Small intestine (tissue), 7 donors: ENCODE data around the gene INO80C. TPM values are rescaled to one million over a fixed set of nuclear protein-coding genes. Genes with fewer than 3 reads are reported as not detected.

Experiments
- DNase-seq, 2 donors: peaks; one replicate each; pipeline versions ENCODE4 v3.0.0 to v3.0.0-alpha.2; 2013
- FAIRE-seq: peaks from 2 replicates; lab custom pipeline; 2012; peaks lifted over from hg19 to GRCh38; lab: Jason Lieb, UNC
- H3K27ac ChIP-seq, 3 donors: one replicate each; pipeline ENCODE4 v1.5.1; 2013; ENCODE audit warnings: low read length in 2 of 3, mild to moderate bottlenecking in 2 of 3, control low read depth in 1 of 3, inconsistent platforms in 1 of 3, low read depth in 1 of 3, moderate library complexity in 1 of 3
- H3K27me3 ChIP-seq, 3 donors: one replicate each; pipeline ENCODE4 v1.6.1; 2013; ENCODE audit warnings: low read length in 3 of 3, inconsistent platforms in 1 of 3; ENCODE audit not compliant: control insufficient read depth in 3 of 3, insufficient read depth in 3 of 3
- H3K36me3 ChIP-seq, 3 donors: one replicate each; pipeline ENCODE4 v1.6.1; 2013; ENCODE audit warnings: low read length in 3 of 3, inconsistent platforms in 1 of 3, low read depth in 1 of 3, mild to moderate bottlenecking in 1 of 3, moderate library complexity in 1 of 3; ENCODE audit not compliant: control insufficient read depth in 3 of 3, insufficient read depth in 2 of 3
- H3K4me1 ChIP-seq, 3 donors: one replicate each; pipeline ENCODE4 v1.6.1; 2013; ENCODE audit warnings: low read length in 2 of 3, inconsistent platforms in 1 of 3, low read depth in 1 of 3, mild to moderate bottlenecking in 1 of 3, moderate library complexity in 1 of 3; ENCODE audit not compliant: control insufficient read depth in 3 of 3, insufficient read depth in 2 of 3
- H3K4me3 ChIP-seq, 3 donors: one replicate each; pipeline ENCODE4 v1.5.1; 2013; ENCODE audit warnings: low read length in 3 of 3, control low read depth in 1 of 3, inconsistent platforms in 1 of 3, low read depth in 1 of 3, mild to moderate bottlenecking in 1 of 3, moderate library complexity in 1 of 3
- H3K9me3 ChIP-seq, 2 donors: one replicate each; pipeline ENCODE4 v1.6.1; 2013; ENCODE audit warnings: low read depth in 1 of 2, low read length in 1 of 2; ENCODE audit not compliant: control insufficient read depth in 2 of 2, insufficient read depth in 1 of 2
- WGBS, 3 donors: extraction: QIAGEN DNeasy Blood & Tissue Kit; methylation state at CpG; one replicate each; pipeline ENCODE4 v1.1.7; 2013; 5-methylcytosine and 5-hydroxymethylcytosine counted together
- polyA plus RNA-seq, 4 donors: library from polyadenylated mRNA; stranded (reverse) in 3 of 4; unstranded in 1 of 4; fragments of 200-250 nt in 3 of 4; fragments of 120-200 nt in 1 of 4; gene quantifications; one replicate each; pipeline versions ENCODE4 v1.2.1 to v1.2.3, GENCODE V29; 2013
- donor health status: healthy with polysubstance abuse.
- donor health status: control.
- donor health status: control.
- donor health status: Bipolar disorder and iron deficiency.
- donor health status: healthy.

The INO80C gene
- polyA plus RNA-seq, 4 donors, result 33.1 to 37.0 (median 35.6) TPM

DNA sequence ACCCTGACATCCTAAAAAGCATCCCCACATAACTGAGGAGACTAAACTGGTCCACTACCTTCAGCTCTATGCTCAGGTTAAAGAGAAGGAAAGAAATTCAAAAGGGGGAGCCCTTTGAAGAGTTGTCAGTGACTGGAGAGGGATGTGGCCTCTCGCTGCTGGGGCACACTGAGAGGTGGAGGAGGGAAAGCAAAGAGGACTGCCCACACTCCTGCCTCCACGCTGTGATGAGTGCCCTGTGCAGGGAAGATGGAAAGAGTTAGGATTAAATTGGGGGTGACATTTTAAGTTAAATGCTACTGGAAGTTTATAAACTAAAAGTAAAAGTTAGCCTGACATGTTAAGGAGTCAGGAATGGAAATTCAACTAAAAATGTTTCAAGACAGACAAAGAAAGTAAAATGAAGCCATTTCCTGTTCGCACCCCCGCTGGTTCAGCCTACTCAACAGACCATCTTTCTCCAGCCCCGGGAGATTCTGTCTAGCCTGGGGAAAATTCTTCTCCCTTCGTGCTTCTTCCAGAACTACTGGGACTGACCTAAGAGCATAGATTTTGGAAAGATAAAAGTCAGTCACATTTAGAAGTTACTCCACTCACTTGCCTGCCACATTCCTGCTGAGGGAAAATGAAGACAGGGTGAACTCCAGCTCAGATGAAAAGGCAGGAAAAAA, 17.8 kb upstream of the INO80C start:
- DNase-seq (no peak), FAIRE-seq (no peak)
- no peak overlapping the region for H3K27ac ChIP-seq
- 60 to 81% (median 77%) methylated on average over 6 of the region's 6 CpGs for WGBS, 3 donors
- H3K36me3 ChIP-seq, result no peaks in the 10 kb centered on the region
- H3K4me1 ChIP-seq, result peaks cover 0 to 3% (median 0%) of the 10 kb centered on the region in 3 donors
- H3K4me3 ChIP-seq, result no peak overlapping the region
- H3K9me3 ChIP-seq, result no peaks in the 10 kb centered on the region
- H3K27me3 ChIP-seq, result no peaks in the 10 kb centered on the region

DNA sequence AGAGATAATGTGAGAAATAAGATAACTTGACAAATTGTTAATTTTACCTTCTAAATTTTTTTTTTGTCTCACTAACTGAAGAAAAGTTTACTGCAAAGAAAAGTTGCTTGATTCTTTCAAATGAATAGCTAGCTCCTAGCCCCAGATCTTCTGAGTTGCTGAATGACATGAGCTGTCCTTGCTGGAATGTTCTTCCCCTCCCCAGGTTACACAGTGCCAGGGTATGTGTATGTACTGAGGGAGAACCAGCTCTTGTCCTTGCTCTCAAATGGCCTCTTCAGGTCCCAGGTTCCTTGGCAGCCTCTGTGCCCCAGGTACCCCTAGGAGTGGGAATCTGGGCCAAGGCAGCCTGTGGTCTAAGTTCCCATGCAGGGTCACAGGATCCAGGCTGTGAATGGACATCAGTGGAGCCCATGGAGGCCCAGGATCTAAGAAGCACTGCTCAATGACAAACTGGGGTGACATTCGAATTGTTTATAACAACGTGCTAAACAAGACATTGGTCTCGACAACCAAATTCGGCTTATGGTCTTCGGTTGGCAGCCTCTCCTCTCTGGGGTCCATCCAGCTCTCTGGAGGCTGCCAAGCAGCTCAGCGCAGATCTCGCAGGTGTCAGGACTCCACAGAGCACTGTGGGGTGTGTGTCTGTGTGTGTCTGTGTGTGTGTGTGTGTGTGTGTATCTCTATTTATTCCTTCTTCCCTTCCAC, 17.1 kb upstream of the INO80C start:
- Histone ChIP-seq H3K27ac (no peak overlapping the region), H3K4me3 (no peak overlapping the region), H3K4me1 (peaks cover 0 to 3% (median 0%) of the 10 kb centered on the region in 3 donors), H3K36me3 (no peaks in the 10 kb centered on the region), H3K9me3 (no peaks in the 10 kb centered on the region), H3K27me3 (no peaks in the 10 kb centered on the region)
- no peak for DNase-seq
- WGBS, 3 donors, result 82 to 94% (median 92%) methylated on average over 7 of the region's 7 CpGs
- FAIRE-seq, result no peak

DNA sequence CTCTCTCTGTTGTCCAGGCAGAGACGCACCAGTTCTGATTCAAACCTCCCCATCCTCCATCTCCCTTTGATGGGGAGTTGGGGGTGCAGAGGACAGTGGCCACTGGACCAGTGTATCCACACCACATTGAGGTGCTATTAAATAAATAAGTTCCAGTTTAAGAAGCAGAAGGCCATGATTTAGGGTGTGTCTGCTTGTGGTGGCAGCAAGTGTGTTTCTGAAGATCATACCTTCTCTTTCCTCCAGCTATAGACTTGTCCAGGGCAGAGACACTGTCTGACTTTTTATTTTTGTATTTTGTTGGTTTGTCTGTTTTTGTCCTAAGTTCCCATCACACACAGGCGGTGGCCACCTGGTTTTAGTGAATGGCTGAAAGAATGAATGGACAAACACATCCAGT, 16.5 kb upstream of the INO80C start:
- Histone ChIP-seq H3K4me3 (no peak overlapping the region), H3K27ac (no peak overlapping the region), H3K27me3 (no peaks in the 10 kb centered on the region), H3K36me3 (no peaks in the 10 kb centered on the region), H3K4me1 (peaks cover 0 to 3% (median 0%) of the 10 kb centered on the region in 3 donors), H3K9me3 (no peaks in the 10 kb centered on the region)
- WGBS, 3 donors, result 93 to 97% (median 95%) methylated on average over 2 of the region's 2 CpGs
- FAIRE-seq (no peak), DNase-seq (no peak)

DNA sequence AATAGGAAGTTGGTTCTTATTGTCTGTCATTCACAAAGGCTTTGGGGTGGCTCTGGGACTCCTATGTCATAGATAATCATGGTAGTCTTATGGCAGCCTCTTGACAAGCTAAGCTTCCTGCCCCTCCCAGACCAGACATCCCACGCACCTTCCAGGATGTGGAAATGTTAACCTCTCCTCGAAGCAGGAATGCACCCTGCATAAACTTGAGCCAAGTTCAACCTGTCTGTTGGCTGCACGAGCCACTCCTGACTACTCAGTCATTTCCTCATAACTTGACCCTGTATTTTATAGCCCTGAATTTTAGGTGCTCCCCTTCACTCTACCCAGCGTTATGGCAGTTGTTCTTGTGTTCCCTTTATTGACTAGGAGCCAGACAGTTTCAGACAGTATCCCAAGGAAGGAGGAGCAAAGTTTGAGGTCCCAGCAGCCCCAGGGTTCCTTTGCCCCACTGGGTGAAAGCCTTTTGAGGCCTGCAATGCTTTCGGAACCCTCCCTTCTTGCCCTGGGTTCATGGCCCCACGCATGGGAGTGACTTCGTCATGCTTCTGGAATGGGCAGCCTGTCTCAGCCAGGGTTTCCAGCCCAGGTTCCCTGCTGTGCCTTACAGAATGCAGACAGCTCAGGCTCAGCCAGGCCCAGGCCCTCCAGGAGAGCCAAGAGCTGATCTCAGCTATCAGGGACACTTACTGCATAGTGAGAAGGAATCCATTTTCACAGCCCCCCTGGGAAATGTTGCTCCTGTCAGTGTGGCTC, 15.6 kb upstream of the INO80C start:
- WGBS, 3 donors, result 47 to 64% (median 54%) methylated on average over 7 of the region's 7 CpGs
- H3K9me3 ChIP-seq, result no peaks in the 10 kb centered on the region
- no peak overlapping the region for H3K4me3 ChIP-seq
- H3K36me3 ChIP-seq, result no peaks in the 10 kb centered on the region
- peak in 1 of 2 donors; percentile 42 for DNase-seq
- H3K27ac ChIP-seq, result no peak overlapping the region
- no peaks in the 10 kb centered on the region for H3K27me3 ChIP-seq
- peaks cover 0 to 3% (median 0%) of the 10 kb centered on the region in 3 donors for H3K4me1 ChIP-seq
- no peak for FAIRE-seq

DNA sequence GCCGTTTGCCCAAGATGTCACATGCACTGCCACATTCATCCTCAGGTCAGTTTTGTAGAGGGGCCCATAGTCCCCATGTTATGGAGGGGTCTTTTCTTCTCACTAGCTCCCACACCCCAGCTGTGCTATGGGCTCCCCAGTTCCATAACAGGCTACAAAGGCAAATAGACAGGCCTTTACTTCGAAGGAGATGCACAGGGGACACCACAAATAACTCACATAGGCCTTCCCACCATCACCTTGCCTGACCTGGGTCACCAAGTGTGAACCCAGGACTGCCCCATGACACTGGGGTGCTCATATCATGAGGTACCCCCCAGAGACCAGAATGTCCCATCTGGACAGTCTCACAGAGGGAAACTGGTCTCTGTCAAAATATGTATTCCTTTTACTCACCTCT, 15.0 kb upstream of the INO80C start:
- no peak for DNase-seq
- Histone ChIP-seq H3K4me3 (no peak overlapping the region), H3K36me3 (no peaks in the 10 kb centered on the region), H3K27ac (no peak overlapping the region), H3K9me3 (no peaks in the 10 kb centered on the region), H3K27me3 (no peaks in the 10 kb centered on the region), H3K4me1 (peaks cover 0 to 3% (median 0%) of the 10 kb centered on the region in 3 donors)
- 71 to 87% (median 82%) methylated on average over 2 of the region's 2 CpGs for WGBS, 3 donors
- FAIRE-seq, result no peak

DNA sequence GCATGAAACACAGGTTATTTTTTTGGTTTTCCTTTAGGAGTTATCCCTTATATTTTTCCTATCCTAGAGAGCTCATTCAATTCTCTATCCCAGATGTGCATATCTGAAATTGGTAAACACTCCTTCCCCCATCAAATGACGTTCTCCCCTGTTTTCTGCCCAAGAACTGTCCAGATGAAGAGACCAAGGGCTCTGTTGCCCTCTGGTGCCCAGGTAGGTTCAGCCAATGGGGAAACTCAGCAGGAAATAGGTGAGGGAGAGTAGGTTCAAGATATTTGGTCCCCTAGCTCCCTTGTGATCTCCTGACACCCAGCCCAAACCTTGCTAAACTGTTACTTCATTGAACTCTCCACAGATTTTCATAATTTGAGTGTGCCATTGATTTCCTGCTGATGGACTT, 14.1 kb upstream of the INO80C start:
- Histone ChIP-seq H3K36me3 (no peaks in the 10 kb centered on the region), H3K9me3 (no peaks in the 10 kb centered on the region), H3K27ac (no peak overlapping the region), H3K4me1 (peaks cover 0 to 3% (median 0%) of the 10 kb centered on the region in 3 donors), H3K27me3 (no peaks in the 10 kb centered on the region), H3K4me3 (no peak overlapping the region)
- FAIRE-seq, result no peak
- WGBS, 3 donors, result 75 to 81% (median 80%) methylated on average over 1 of the region's 1 CpG
- no peak for DNase-seq

DNA sequence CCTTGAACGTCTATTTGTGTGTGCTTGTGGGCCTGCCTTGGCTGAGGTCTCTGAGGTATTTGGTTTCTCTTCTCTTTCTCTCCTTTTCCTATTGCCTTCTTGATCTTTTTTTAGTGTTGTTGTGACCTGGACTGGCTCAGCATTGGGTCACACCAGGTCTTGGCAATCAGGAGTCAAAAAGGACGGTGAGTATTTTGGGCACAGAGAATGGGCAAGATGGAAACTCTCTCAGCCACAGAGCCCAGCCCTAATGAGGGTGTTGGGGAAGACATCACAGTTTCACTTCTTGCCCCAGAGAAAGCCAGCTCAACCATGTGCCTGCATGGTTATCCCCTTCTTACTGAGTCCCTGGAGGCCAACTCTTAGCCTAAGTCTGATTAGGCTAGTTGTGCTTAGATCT, 13.7 kb upstream of the INO80C start:
- FAIRE-seq, result no peak
- Histone ChIP-seq H3K27ac (no peak overlapping the region), H3K4me3 (no peak overlapping the region), H3K36me3 (no peaks in the 10 kb centered on the region), H3K9me3 (no peaks in the 10 kb centered on the region), H3K27me3 (no peaks in the 10 kb centered on the region), H3K4me1 (peaks cover 0 to 3% (median 0%) of the 10 kb centered on the region in 3 donors)
- 83 to 89% (median 88%) methylated on average over 2 of the region's 2 CpGs for WGBS, 3 donors
- no peak for DNase-seq

DNA sequence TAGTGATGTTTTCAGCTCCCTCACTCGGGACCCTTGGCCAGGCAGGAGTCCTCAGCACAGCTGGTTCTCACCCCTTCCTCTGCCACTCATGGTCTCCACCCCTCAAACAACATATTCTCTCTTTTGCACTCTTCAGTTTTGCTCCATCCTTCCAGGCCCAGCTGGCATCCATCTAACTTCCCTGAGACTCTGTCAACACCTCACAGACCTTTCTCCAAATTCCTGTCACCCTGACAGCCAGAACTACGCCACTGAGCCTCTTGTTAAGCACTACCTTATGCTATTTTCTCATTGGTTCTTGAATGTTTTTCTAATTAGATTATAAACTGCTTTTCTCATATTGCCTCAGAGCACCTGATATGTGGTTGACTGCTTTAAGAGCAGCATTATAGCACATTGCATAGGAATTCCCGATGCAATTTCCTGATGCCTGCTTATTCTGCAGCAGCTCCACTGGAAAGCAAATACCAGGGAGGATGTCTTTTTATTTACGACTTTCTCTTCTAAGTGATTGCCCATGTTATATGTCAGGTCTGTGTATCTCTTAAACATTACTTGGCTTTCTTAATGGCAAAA, 12.4 kb upstream of the INO80C start:
- WGBS, 3 donors, result 74 to 84% (median 81%) methylated on average over 4 of the region's 4 CpGs
- no peak overlapping the region for H3K27ac ChIP-seq
- FAIRE-seq (no peak), DNase-seq (no peak)
- H3K9me3 ChIP-seq, result no peaks in the 10 kb centered on the region
- no peaks in the 10 kb centered on the region for H3K27me3 ChIP-seq
- H3K36me3 ChIP-seq, result no peaks in the 10 kb centered on the region
- no peak overlapping the region for H3K4me3 ChIP-seq
- H3K4me1 ChIP-seq, result peaks cover 0 to 3% (median 0%) of the 10 kb centered on the region in 3 donors
